Measurements from ENCODE around the gene PDCD11. TPM values are rescaled to one million over a fixed set of nuclear protein-coding genes. Genes with fewer than 3 reads are reported as not detected.
A peak's percentile ranks its signal among the peaks of the same experiment; 100 is the strongest.
"Not testable (repeated sequence)": the region's sequence is repeated elsewhere in the genome, so short reads cannot be mapped to it uniquely, and the experiment has no call there.

PDCD11 gene
- polyA plus RNA-seq, 1 donor: 24.6 TPM

- DNase-seq (ENCODE audit: low read depth): no peak
These were observed 75.6 kb downstream of the PDCD11 start for GRCh38 chr10:103472005-103472404.

GRCh38 chr10:103473261-103473671 lies 76.8 kb downstream of the PDCD11 start:
- DNase-seq (ENCODE audit: low read depth): no peak

GRCh38 chr10:103474077-103474476 lies 77.7 kb downstream of the PDCD11 start:
- DNase-seq (ENCODE audit: low read depth): no peak

GRCh38 chr10:103475437-103475836 lies 79.0 kb downstream of the PDCD11 start:
- no peak for DNase-seq (ENCODE audit: low read depth)

- DNase-seq (ENCODE audit: low read depth): no peak
These were observed 79.8 kb downstream of the PDCD11 start for GRCh38 chr10:103476046-103476768.

- DNase-seq (ENCODE audit: low read depth): no peak
These were observed 82.2 kb downstream of the PDCD11 start for GRCh38 chr10:103478671-103479070.

- no peak for DNase-seq (ENCODE audit: low read depth)
These were observed 82.7 kb downstream of the PDCD11 start, which contains the start of gene CALHM3 for GRCh38 chr10:103479135-103479534. TSS of gene CALHM3 (minus strand) at chr10:103479240. CDS start at chr10:103479032, 208 bp downstream.

GRCh38 chr10:103480521-103480920 lies 84.1 kb downstream of the PDCD11 start:
- DNase-seq (ENCODE audit: low read depth): no peak

GRCh38 chr10:103481974-103482531 lies 85.6 kb downstream of the PDCD11 start:
- peak; percentile 44 for DNase-seq (ENCODE audit: low read depth)

GRCh38 chr10:103486635-103487409 lies 90.4 kb downstream of the PDCD11 start:
- DNase-seq (ENCODE audit: low read depth): not testable (repeated sequence)

- DNase-seq (ENCODE audit: low read depth): no peak
These were observed 90.9 kb downstream of the PDCD11 start for GRCh38 chr10:103487410-103487708.

GRCh38 chr10:103490986-103491314 lies 94.5 kb downstream of the PDCD11 start:
- DNase-seq (ENCODE audit: low read depth): no peak

GRCh38 chr10:103491729-103492364 lies 95.4 kb downstream of the PDCD11 start:
- DNase-seq (ENCODE audit: low read depth): no peak

- DNase-seq (ENCODE audit: low read depth): no peak
These were observed 96.3 kb downstream of the PDCD11 start for GRCh38 chr10:103492655-103493261.

- no peak for DNase-seq (ENCODE audit: low read depth)
These were observed 97.0 kb downstream of the PDCD11 start, which contains the start of gene NEURL1 for GRCh38 chr10:103493362-103493915. TSS of gene NEURL1 (plus strand) at chr10:103493705. CDS start at chr10:103494388, 683 bp downstream.

GRCh38 chr10:103493916-103494877 lies 97.8 kb downstream of the PDCD11 start:
- DNase-seq (ENCODE audit: low read depth): no peak

GRCh38 chr10:103495321-103495720 lies 98.9 kb downstream of the PDCD11 start:
- no peak for DNase-seq (ENCODE audit: low read depth)

Measured in forelimb muscle (tissue), 1 donor.